Cardiac fibroblast (primary cell): ENCODE data around the gene CRYBG2.
A peak's percentile ranks its signal among the peaks of the same experiment; 100 is the strongest.

Source experiments
- DNase-seq, 2 donors: peaks; one replicate each; pipeline versions ENCODE4 v3.0.0 to v3.0.0-alpha.2; 2010; ENCODE audit warnings: low read depth in 2 of 2
- H3K4me3 ChIP-seq, 2 donors: replicated peaks in 1 of 2; 1 replicate in 1 of 2; 2 replicates in 1 of 2; pipeline ENCODE4 v1.5.1; 2011; ENCODE audit warnings: low read depth in 2 of 2, low read length in 2 of 2, mild to moderate bottlenecking in 2 of 2, moderate library complexity in 1 of 2
- TF ChIP-seq, protein P1 (sequence below): IDR thresholded peaks from one replicate; pipeline ENCODE4 v1.5.1; 2011; ENCODE audit warnings: low read depth, mild to moderate bottlenecking, low read length, inconsistent platforms

Gene CRYBG2

GRCh38 chr1:26360807-26361604 lies 7.1 kb upstream of the CRYBG2 start:
- TF ChIP-seq, protein P1, sequence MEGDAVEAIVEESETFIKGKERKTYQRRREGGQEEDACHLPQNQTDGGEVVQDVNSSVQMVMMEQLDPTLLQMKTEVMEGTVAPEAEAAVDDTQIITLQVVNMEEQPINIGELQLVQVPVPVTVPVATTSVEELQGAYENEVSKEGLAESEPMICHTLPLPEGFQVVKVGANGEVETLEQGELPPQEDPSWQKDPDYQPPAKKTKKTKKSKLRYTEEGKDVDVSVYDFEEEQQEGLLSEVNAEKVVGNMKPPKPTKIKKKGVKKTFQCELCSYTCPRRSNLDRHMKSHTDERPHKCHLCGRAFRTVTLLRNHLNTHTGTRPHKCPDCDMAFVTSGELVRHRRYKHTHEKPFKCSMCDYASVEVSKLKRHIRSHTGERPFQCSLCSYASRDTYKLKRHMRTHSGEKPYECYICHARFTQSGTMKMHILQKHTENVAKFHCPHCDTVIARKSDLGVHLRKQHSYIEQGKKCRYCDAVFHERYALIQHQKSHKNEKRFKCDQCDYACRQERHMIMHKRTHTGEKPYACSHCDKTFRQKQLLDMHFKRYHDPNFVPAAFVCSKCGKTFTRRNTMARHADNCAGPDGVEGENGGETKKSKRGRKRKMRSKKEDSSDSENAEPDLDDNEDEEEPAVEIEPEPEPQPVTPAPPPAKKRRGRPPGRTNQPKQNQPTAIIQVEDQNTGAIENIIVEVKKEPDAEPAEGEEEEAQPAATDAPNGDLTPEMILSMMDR = no peak
- no peak for DNase-seq
- no peak overlapping the region for H3K4me3 ChIP-seq

GRCh38 chr1:26359981-26360806 lies 6.3 kb upstream of the CRYBG2 start:
- TF ChIP-seq, protein P1 = no peak
- DNase-seq = no peak
- peak overlapping the region in 1 of 2 donors; percentile 21 for H3K4me3 ChIP-seq

- DNase-seq = no peak
- H3K4me3 ChIP-seq = no peak overlapping the region
- TF ChIP-seq, protein P1 = no peak
Observed at GRCh38 chr1:26358411-26359384, 4.8 kb upstream of the CRYBG2 start.

- no peak for DNase-seq
- TF ChIP-seq, protein P1 = no peak
Observed at GRCh38 chr1:26357121-26357602, 3.2 kb upstream of the CRYBG2 start.

DNA sequence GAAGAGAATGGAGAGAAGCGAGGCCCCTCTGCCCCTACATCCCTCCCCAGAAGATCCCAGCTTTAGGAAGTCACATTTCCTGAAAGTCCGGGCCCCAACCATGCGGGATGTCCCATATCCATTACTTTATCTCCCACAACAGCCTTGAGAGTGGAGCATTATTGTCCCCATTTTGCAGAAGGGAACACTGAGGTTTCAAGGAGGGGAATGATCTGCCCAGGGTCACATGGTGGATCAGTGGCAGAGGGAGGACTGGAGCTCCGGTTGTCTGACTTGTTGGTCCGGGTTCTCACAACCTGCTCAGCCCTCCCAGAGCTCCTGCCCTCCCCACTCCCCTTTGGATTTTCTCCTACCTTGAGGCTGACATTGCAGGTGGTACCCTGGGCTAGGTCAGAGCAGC lies 2.2 kb upstream of the CRYBG2 start:
- DNase-seq = no peak

More at GRCh38 chr1:26357121-26357602, 3.2 kb upstream of the CRYBG2 start:
- no peak overlapping the region for H3K4me3 ChIP-seq

More for the DNA sequence above, 2.2 kb upstream of the CRYBG2 start:
- TF ChIP-seq, protein P1 = no peak
- no peak overlapping the region for H3K4me3 ChIP-seq
